Left ventricle myocardium inferior (tissue), 1 donor: ENCODE results near the gene CISD2. TPM values are rescaled to one million over a fixed set of nuclear protein-coding genes. Genes with fewer than 3 reads are reported as not detected.

ENCODE experiments used
- DNase-seq: peaks from one replicate; pipeline ENCODE4 v3.0.0-alpha.2; 2020
- H3K27ac ChIP-seq: fragments of 200-600 bp; replicated peaks from 2 replicates; pipeline ENCODE4 v1.8.0; 2021
- H3K27me3 ChIP-seq: fragments of 200-600 bp; 2 replicates; pipeline ENCODE4 v1.8.0; 2021; ENCODE audit warnings: low read depth
- H3K36me3 ChIP-seq: fragments of 200-600 bp; 2 replicates; pipeline ENCODE4 v1.8.0; 2021
- H3K4me1 ChIP-seq: fragments of 200-600 bp; 2 replicates; pipeline ENCODE4 v1.8.0; 2021
- H3K4me3 ChIP-seq: fragments of 200-600 bp; 2 replicates; pipeline ENCODE4 v1.8.0; 2021; ENCODE audit warnings: mild to moderate bottlenecking, moderate library complexity
- H3K9me3 ChIP-seq: fragments of 200-600 bp; replicated peaks from 2 replicates; pipeline ENCODE4 v1.8.0; 2021
- CTCF ChIP-seq: fragments of 200-600 bp; IDR thresholded peaks from 2 replicates; pipeline ENCODE4 v1.8.0; 2021; ENCODE audit warnings: antibody characterized with exemption, mild to moderate bottlenecking, borderline replicate concordance
- intact Hi-C: fragments of 100-400 bp; cut with micrococcal nuclease; formaldehyde crosslinking; loops from one replicate; pipeline ENCODE4 v1.11.0; 2022
- total RNA-seq: library from RNA; stranded (reverse); fragmentation: NEBNext Ultra II Directional; extraction: Animal tissue kit (Norgen Biotek cat#: 25700); gene quantifications from one replicate; pipeline ENCODE4 v1.2.1, GENCODE V29; 2021
- donor health status: DM: no; HTN: yes; CAD: no; lungs with severe emphysema.

CISD2 gene
- total RNA-seq, 1 donor from 2014 or later = 17.1 TPM

- Histone ChIP-seq H3K27me3 (no peaks in the 10 kb centered on the region), H3K4me3 (no peak overlapping the region), H3K27ac (no peak overlapping the region), H3K9me3 (no peaks in the 10 kb centered on the region), H3K36me3 (no peaks in the 10 kb centered on the region), H3K4me1 (no peaks in the 10 kb centered on the region)
- DNase-seq = no peak
- no peak for TF ChIP-seq CTCF
- intact Hi-C loops = no loop called here
These were observed 19.1 kb upstream of the CISD2 start for GRCh38 chr4:102849579-102850104.

DNA sequence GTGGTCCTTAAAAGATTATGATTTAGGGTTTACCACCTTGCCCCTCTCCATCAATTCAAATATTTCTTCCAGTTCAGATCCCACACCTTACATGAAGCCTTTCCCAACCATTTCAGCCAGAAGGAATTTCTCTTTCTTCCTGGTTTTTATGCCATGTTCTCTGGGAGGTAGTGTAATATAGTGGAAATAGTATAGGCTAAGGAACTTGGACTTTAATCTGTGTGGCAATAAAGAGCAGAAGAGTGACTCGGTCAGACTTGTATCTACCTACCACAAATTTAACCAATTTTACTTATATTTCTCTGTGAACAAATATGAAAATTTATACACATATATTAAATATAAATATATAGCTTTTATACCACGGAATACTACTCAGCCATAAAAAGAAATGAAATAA is 18.4 kb upstream of the CISD2 start:
- TF ChIP-seq CTCF = no peak
- Histone ChIP-seq H3K27ac (no peak overlapping the region), H3K4me3 (no peak overlapping the region), H3K4me1 (no peaks in the 10 kb centered on the region), H3K36me3 (no peaks in the 10 kb centered on the region), H3K9me3 (no peaks in the 10 kb centered on the region), H3K27me3 (no peaks in the 10 kb centered on the region)
- intact Hi-C loops = no loop called here
- DNase-seq = no peak

DNA sequence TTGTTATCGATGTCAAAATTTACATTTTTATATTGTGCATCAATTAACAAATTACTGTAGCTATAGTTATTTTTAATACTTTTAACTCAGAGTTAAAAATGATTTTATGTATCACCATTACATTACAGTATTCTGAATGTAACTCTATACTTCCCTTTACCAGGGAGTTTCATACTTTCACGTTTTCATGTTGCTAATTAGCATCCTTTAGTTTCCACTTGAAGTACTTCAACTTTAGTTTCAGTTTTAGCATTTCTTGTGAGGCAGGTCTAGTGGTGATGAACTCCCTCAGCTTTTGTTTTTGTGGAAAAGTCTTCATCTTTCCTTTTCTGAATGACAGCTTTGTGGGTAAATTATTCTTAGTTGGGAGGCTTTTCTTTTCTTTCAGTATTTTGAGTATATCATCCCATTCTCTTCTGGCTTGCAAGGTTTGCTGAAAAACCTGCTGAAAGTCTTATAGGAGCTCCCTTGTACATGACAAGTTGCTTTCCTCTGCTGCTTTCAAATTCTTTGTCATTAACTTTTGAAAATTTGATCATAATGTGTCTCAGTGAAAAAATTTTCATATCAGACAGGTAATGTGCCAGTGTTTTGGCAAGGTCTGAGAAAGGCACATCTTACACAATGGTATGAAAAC is 9.8 kb upstream of the CISD2 start:
- H3K27ac ChIP-seq = no peak overlapping the region
- H3K4me3 ChIP-seq = no peak overlapping the region
- no peak for DNase-seq
- intact Hi-C loops = no loop called here
- no peaks in the 10 kb centered on the region for H3K4me1 ChIP-seq
- peaks cover 10% of the 10 kb centered on the region for H3K36me3 ChIP-seq
- peaks cover 24% of the 10 kb centered on the region for H3K9me3 ChIP-seq
- H3K27me3 ChIP-seq = no peaks in the 10 kb centered on the region
- TF ChIP-seq CTCF = no peak

- no peak for DNase-seq
- TF ChIP-seq CTCF = no peak
- Histone ChIP-seq H3K4me1 (no peaks in the 10 kb centered on the region), H3K4me3 (no peak overlapping the region), H3K27me3 (no peaks in the 10 kb centered on the region), H3K36me3 (peaks cover 10% of the 10 kb centered on the region), H3K27ac (no peak overlapping the region), H3K9me3 (peaks cover 24% of the 10 kb centered on the region)
- intact Hi-C loops = no loop called here
These were observed 8.0 kb upstream of the CISD2 start for GRCh38 chr4:102860611-102861324.

GRCh38 chr4:102862016-102862415 is 6.8 kb upstream of the CISD2 start:
- Histone ChIP-seq H3K4me1 (no peaks in the 10 kb centered on the region), H3K27ac (no peak overlapping the region), H3K27me3 (no peaks in the 10 kb centered on the region), H3K9me3 (peaks cover 24% of the 10 kb centered on the region), H3K36me3 (peaks cover 10% of the 10 kb centered on the region), H3K4me3 (no peak overlapping the region)
- TF ChIP-seq CTCF = no peak
- intact Hi-C loops = no loop called here
- DNase-seq = no peak
